ENCODE measurements around the gene TSPAN11. TPM values are rescaled to one million over a fixed set of nuclear protein-coding genes. Genes with fewer than 3 reads are reported as not detected.

TSPAN11 gene
- total RNA-seq, 1 experiment from 2014 or later = 4.6 TPM

DNA sequence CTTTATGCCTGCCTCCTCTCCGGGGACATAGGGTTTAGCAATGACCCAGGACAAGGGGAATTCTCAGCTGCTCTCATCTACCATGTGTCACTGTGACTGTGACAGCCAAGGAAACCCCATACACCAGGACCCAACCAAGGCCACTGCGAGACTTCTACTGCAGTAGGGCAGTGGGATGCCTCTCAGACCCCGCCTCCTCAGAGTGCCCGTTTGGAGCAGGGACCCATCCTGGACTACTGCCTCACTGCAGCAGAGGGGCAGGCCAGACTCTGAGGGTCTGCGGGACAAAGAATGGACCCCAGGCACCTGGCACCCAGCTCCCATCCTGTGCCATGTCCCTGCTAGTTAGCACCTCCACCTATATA lies 75.8 kb downstream of the TSPAN11 start:
- Mint-ChIP-seq H3K9me3 (no peaks in the 10 kb centered on the region), H3K36me3 (no peaks in the 10 kb centered on the region), H3K27ac (no peak overlapping the region), H3K4me1 (peaks cover 3% of the 10 kb centered on the region), H3K27me3 (ENCODE audit: low read depth) (no peaks in the 10 kb centered on the region; the same call in 1 of the 2 replicates), H3K4me3 (no peak overlapping the region)
- ChIA-PET CTCF (no interaction called here), POLR2A (interaction anchor here (0.5 kb wide), 1 partner anchor 1522 kb away, joined by 5 read pairs; no protein-coding TSS in a partner anchor)
- ATAC-seq (no peak), DNase-seq (ENCODE audit: low spot score) (no peak)
- TF ChIP-seq CREM (CRISPR knock-in tag; IDR thresholded peaks at IDR 0.05) (no peak), ZBTB21 (CRISPR knock-in tag; IDR thresholded peaks at IDR 0.05; ENCODE audit: borderline replicate concordance) (no peak), FOXP1 (CRISPR knock-in tag; IDR thresholded peaks at IDR 0.05; ENCODE audit: borderline replicate concordance) (no peak), PRRX2 (CRISPR knock-in tag; IDR thresholded peaks at IDR 0.05) (no peak), EMX1 (CRISPR knock-in tag; IDR thresholded peaks at IDR 0.05) (no peak), ESRRA (CRISPR knock-in tag; IDR thresholded peaks at IDR 0.05; ENCODE audit: borderline replicate concordance) (no peak), TP53 (CRISPR knock-in tag; IDR thresholded peaks at IDR 0.05) (no peak), ZNF671 (CRISPR knock-in tag; IDR thresholded peaks at IDR 0.05) (no peak), CREB1 (CRISPR knock-in tag; IDR thresholded peaks at IDR 0.05) (no peak), SMAD4 (CRISPR knock-in tag; IDR thresholded peaks at IDR 0.05) (no peak), RORB (CRISPR knock-in tag; IDR thresholded peaks at IDR 0.05) (no peak)
- TF ChIP-seq, protein P1, sequence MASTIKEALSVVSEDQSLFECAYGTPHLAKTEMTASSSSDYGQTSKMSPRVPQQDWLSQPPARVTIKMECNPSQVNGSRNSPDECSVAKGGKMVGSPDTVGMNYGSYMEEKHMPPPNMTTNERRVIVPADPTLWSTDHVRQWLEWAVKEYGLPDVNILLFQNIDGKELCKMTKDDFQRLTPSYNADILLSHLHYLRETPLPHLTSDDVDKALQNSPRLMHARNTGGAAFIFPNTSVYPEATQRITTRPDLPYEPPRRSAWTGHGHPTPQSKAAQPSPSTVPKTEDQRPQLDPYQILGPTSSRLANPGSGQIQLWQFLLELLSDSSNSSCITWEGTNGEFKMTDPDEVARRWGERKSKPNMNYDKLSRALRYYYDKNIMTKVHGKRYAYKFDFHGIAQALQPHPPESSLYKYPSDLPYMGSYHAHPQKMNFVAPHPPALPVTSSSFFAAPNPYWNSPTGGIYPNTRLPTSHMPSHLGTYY (CRISPR knock-in tag; IDR thresholded peaks at IDR 0.05) = no peak
- TF ChIP-seq, protein P2, sequence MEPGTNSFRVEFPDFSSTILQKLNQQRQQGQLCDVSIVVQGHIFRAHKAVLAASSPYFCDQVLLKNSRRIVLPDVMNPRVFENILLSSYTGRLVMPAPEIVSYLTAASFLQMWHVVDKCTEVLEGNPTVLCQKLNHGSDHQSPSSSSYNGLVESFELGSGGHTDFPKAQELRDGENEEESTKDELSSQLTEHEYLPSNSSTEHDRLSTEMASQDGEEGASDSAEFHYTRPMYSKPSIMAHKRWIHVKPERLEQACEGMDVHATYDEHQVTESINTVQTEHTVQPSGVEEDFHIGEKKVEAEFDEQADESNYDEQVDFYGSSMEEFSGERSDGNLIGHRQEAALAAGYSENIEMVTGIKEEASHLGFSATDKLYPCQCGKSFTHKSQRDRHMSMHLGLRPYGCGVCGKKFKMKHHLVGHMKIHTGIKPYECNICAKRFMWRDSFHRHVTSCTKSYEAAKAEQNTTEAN (CRISPR knock-in tag; IDR thresholded peaks at IDR 0.05) = no peak
- TF ChIP-seq, protein P3, sequence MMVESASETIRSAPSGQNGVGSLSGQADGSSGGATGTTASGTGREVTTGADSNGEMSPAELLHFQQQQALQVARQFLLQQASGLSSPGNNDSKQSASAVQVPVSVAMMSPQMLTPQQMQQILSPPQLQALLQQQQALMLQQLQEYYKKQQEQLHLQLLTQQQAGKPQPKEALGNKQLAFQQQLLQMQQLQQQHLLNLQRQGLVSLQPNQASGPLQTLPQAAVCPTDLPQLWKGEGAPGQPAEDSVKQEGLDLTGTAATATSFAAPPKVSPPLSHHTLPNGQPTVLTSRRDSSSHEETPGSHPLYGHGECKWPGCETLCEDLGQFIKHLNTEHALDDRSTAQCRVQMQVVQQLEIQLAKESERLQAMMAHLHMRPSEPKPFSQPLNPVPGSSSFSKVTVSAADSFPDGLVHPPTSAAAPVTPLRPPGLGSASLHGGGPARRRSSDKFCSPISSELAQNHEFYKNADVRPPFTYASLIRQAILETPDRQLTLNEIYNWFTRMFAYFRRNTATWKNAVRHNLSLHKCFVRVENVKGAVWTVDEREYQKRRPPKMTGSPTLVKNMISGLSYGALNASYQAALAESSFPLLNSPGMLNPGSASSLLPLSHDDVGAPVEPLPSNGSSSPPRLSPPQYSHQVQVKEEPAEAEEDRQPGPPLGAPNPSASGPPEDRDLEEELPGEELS (CRISPR knock-in tag; IDR thresholded peaks at IDR 0.05) = no peak
- TF ChIP-seq, protein P4, sequence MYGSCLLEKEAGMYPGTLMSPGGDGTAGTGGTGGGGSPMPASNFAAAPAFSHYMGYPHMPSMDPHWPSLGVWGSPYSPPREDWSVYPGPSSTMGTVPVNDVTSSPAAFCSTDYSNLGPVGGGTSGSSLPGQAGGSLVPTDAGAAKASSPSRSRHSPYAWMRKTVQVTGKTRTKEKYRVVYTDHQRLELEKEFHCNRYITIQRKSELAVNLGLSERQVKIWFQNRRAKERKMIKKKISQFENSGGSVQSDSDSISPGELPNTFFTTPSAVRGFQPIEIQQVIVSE (CRISPR knock-in tag; IDR thresholded peaks at IDR 0.05; ENCODE audit: borderline replicate concordance) = no peak
- TF ChIP-seq, protein P5, sequence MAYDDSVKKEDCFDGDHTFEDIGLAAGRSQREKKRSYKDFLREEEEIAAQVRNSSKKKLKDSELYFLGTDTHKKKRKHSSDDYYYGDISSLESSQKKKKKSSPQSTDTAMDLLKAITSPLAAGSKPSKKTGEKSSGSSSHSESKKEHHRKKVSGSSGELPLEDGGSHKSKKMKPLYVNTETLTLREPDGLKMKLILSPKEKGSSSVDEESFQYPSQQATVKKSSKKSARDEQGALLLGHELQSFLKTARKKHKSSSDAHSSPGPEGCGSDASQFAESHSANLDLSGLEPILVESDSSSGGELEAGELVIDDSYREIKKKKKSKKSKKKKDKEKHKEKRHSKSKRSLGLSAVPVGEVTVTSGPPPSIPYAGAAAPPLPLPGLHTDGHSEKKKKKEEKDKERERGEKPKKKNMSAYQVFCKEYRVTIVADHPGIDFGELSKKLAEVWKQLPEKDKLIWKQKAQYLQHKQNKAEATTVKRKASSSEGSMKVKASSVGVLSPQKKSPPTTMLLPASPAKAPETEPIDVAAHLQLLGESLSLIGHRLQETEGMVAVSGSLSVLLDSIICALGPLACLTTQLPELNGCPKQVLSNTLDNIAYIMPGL (CRISPR knock-in tag; IDR thresholded peaks at IDR 0.05) = no peak
- TF ChIP-seq, protein P6, sequence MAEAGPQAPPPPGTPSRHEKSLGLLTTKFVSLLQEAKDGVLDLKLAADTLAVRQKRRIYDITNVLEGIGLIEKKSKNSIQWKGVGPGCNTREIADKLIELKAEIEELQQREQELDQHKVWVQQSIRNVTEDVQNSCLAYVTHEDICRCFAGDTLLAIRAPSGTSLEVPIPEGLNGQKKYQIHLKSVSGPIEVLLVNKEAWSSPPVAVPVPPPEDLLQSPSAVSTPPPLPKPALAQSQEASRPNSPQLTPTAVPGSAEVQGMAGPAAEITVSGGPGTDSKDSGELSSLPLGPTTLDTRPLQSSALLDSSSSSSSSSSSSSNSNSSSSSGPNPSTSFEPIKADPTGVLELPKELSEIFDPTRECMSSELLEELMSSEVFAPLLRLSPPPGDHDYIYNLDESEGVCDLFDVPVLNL (CRISPR knock-in tag; IDR thresholded peaks at IDR 0.05; ENCODE audit: borderline replicate concordance, low read depth) = no peak
- TF ChIP-seq, protein P7, sequence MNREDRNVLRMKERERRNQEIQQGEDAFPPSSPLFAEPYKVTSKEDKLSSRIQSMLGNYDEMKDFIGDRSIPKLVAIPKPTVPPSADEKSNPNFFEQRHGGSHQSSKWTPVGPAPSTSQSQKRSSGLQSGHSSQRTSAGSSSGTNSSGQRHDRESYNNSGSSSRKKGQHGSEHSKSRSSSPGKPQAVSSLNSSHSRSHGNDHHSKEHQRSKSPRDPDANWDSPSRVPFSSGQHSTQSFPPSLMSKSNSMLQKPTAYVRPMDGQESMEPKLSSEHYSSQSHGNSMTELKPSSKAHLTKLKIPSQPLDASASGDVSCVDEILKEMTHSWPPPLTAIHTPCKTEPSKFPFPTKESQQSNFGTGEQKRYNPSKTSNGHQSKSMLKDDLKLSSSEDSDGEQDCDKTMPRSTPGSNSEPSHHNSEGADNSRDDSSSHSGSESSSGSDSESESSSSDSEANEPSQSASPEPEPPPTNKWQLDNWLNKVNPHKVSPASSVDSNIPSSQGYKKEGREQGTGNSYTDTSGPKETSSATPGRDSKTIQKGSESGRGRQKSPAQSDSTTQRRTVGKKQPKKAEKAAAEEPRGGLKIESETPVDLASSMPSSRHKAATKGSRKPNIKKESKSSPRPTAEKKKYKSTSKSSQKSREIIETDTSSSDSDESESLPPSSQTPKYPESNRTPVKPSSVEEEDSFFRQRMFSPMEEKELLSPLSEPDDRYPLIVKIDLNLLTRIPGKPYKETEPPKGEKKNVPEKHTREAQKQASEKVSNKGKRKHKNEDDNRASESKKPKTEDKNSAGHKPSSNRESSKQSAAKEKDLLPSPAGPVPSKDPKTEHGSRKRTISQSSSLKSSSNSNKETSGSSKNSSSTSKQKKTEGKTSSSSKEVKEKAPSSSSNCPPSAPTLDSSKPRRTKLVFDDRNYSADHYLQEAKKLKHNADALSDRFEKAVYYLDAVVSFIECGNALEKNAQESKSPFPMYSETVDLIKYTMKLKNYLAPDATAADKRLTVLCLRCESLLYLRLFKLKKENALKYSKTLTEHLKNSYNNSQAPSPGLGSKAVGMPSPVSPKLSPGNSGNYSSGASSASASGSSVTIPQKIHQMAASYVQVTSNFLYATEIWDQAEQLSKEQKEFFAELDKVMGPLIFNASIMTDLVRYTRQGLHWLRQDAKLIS (CRISPR knock-in tag; IDR thresholded peaks at IDR 0.05; ENCODE audit: borderline replicate concordance) = no peak
- TF ChIP-seq, protein P8, sequence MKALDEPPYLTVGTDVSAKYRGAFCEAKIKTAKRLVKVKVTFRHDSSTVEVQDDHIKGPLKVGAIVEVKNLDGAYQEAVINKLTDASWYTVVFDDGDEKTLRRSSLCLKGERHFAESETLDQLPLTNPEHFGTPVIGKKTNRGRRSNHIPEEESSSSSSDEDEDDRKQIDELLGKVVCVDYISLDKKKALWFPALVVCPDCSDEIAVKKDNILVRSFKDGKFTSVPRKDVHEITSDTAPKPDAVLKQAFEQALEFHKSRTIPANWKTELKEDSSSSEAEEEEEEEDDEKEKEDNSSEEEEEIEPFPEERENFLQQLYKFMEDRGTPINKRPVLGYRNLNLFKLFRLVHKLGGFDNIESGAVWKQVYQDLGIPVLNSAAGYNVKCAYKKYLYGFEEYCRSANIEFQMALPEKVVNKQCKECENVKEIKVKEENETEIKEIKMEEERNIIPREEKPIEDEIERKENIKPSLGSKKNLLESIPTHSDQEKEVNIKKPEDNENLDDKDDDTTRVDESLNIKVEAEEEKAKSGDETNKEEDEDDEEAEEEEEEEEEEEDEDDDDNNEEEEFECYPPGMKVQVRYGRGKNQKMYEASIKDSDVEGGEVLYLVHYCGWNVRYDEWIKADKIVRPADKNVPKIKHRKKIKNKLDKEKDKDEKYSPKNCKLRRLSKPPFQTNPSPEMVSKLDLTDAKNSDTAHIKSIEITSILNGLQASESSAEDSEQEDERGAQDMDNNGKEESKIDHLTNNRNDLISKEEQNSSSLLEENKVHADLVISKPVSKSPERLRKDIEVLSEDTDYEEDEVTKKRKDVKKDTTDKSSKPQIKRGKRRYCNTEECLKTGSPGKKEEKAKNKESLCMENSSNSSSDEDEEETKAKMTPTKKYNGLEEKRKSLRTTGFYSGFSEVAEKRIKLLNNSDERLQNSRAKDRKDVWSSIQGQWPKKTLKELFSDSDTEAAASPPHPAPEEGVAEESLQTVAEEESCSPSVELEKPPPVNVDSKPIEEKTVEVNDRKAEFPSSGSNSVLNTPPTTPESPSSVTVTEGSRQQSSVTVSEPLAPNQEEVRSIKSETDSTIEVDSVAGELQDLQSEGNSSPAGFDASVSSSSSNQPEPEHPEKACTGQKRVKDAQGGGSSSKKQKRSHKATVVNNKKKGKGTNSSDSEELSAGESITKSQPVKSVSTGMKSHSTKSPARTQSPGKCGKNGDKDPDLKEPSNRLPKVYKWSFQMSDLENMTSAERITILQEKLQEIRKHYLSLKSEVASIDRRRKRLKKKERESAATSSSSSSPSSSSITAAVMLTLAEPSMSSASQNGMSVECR (CRISPR knock-in tag; IDR thresholded peaks at IDR 0.05; ENCODE audit: borderline replicate concordance) = no peak
